GM18505 (cell line): ENCODE results near the gene MAP2K7.
"Not testable (repeated sequence)": the region's sequence is repeated elsewhere in the genome, so short reads cannot be mapped to it uniquely, and the experiment has no call there.

Experiments used
- ATAC-seq: cut with Tn5 transposase; IDR thresholded peaks from one replicate; pipeline ENCODE4 v1.9.1; 2021; ENCODE audit not compliant: unreplicated experiment
- POLR2A ChIP-seq: IDR thresholded peaks from 4 replicates; pipeline ENCODE4 v1.6.1; 2011; ENCODE audit warnings: borderline replicate concordance; ENCODE audit not compliant: insufficient read depth, insufficient read length; ENCODE audit errors: extremely low read depth

MAP2K7 gene

GRCh38 chr19:7941895-7942596 is 38.4 kb downstream of the MAP2K7 start:
- no peak for ATAC-seq
- no peak for TF ChIP-seq POLR2A

GRCh38 chr19:7942981-7943443 is 39.3 kb downstream of the MAP2K7 start:
- TF ChIP-seq POLR2A = no peak
- ATAC-seq = no peak

- ATAC-seq = peak; percentile 85
Measured at GRCh38 chr19:7943444-7944176, 39.9 kb downstream of the MAP2K7 start, which contains the start of gene TIMM44. TSS of gene TIMM44 (minus strand) at chr19:7943666. CDS start at chr19:7943651, 15 bp downstream.

GRCh38 chr19:7944177-7944761 is 40.6 kb downstream of the MAP2K7 start:
- TF ChIP-seq POLR2A = no peak
- peak; percentile 40 for ATAC-seq

More at GRCh38 chr19:7943444-7944176, 39.9 kb downstream of the MAP2K7 start, which contains the start of gene TIMM44:
- peak; percentile 94 for TF ChIP-seq POLR2A

- ATAC-seq = no peak
- no peak for TF ChIP-seq POLR2A
Measured at GRCh38 chr19:7947939-7948338, 44.3 kb downstream of the MAP2K7 start.

GRCh38 chr19:7953060-7953459 is 49.4 kb downstream of the MAP2K7 start:
- no peak for TF ChIP-seq POLR2A
- ATAC-seq = no peak

DNA sequence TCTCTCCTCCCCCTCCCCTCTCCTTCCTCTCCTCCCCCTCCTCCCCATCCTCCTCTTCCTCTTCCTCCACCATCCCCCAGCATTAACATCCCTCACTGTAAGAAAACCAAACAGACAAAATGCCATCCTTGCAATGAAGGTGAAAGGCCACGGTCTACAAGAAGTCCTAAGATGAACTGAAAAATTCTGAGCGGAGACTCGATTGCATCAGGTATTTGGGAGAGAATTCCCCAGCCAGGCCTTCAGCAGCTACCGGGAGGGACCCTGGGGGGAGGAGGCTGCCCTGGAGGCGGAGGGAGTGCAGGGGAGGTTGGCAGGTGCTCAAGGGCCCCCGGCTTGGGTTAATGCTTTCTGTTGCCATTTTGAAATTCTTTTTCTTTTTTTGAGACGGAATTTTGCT is 49.9 kb downstream of the MAP2K7 start:
- no peak for TF ChIP-seq POLR2A
- no peak for ATAC-seq

GRCh38 chr19:7955696-7956095 is 52.0 kb downstream of the MAP2K7 start:
- no peak for ATAC-seq

GRCh38 chr19:7959211-7959610 is 55.5 kb downstream of the MAP2K7 start:
- no peak for ATAC-seq
- TF ChIP-seq POLR2A = no peak

More at GRCh38 chr19:7955696-7956095, 52.0 kb downstream of the MAP2K7 start:
- no peak for TF ChIP-seq POLR2A

DNA sequence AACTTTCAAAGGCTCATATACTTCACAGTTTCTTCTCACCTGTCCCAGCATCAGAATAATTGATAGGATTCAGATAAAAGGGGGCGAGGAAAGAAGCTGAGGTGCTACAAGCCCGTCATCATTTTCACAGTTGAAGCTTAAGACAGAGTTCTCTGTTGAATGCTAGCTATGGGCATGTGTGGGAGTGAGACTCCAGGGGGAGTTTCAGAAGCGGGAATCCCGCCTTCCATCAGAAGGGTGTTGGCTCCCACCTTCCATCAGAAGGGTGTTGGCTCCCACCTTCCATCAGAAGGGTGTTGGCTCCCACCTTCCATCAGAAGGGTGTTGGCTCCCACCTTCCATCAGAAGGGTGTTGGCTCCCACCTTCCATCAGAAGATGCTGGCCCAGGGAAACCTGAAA is 57.4 kb downstream of the MAP2K7 start:
- not testable (repeated sequence) for ATAC-seq

GRCh38 chr19:7961920-7962626 is 58.4 kb downstream of the MAP2K7 start:
- ATAC-seq = no peak
- TF ChIP-seq POLR2A = no peak

DNA sequence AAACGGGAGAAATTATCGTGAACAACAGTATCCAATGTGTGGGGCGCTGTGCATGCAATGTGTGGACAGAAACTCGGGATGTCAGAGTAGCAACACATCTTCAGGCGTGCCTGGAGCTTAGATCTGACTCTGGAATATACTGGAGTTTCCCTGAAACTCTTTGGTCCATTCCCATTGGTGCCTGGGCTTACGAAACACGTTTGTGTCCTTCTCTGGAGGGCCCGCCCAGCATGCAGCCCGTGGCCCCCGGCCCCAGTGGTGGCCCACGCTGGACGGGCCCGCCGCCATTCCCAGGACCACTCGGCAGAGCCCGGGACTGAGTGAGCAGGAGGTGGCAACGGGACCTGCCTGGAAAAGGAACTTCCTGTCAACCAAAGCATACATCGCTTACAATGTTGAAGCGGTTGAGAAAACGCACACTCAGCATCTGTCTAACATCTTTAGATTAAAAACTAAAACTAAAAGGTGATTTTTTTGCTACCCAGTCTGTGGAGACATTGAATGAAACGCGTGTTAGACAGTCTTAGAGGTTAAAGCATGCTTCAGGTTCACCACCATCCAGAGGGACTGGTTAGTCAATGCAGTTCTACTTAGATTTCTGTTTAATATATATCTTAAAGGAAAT is 59.1 kb downstream of the MAP2K7 start:
- no peak for ATAC-seq
- no peak for TF ChIP-seq POLR2A

- no peak for ATAC-seq
- TF ChIP-seq POLR2A = no peak
Measured at GRCh38 chr19:7963566-7963965, 59.9 kb downstream of the MAP2K7 start.
